DMS153 treated with DMSO at 0.1 percent for 48 hours (cell line): ENCODE results near the gene ROPN1B.

Experiments used
- DNase-seq: peaks from one replicate; lab custom pipeline; 2025; ENCODE audit not compliant: unreplicated experiment; lab: John Stamatoyannopoulos, UW

Gene ROPN1B

DNA sequence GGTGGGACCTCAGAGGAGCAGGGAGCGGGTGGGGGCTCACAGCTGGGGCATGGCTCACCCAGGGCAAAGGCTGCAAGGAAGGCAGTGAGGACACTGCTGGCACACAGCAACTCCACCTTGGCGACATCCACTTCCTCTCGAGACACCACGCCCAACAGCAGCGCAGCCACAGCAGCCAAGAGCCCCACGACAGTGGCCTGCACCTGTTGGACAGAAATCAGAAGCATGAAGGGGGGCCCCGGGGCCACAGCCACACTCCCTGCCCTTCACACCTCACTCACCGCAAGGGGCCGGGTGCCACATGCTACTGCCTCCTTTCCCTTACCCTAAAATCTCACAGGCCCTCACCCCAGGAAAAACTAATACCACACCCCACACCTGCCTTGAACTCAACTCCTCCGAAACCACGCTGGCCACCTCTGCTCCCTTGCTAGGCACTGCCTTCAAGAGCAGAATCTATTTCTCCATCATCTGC, 57.3 kb downstream of the ROPN1B start:
- no peak for DNase-seq

DNA sequence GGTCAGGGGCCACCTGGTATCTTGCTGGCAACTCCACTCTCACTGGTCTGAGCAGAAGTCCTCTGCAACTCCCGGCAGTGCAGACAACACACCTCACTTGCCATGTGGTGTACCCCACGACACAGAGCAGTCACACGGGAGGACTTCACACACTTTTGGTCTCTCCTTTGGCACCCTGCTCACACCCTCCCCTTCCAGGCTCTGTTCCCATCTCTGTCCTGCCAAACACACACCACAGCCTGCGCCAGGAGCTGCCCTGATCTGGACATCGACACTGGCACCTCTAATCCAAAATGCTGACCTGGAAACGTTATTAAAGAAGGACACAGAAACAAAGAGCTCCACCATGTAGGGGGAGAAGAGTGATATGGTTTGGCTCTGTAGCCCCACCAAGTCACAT, 57.8 kb downstream of the ROPN1B start:
- no peak for DNase-seq

DNA sequence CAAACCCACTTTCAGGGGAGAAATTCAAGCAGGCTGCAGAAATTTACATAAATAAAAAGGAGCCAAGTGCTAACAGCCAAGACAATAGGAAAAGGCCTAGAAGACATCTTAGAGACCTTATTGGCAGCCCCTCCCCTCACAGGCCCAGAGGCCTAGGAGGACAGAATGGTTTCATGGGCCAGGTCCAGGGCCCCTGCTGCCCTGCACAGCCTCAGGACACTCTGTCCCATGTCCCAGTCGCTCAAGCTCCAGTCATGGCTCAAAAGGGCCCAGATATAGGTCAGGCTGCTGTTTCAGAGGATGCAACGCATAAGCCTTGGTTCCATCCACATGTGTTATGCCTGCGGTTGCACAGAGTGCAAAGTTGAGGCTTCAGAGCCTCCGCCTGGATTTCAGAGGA, 59.1 kb downstream of the ROPN1B start:
- no peak for DNase-seq

DNA sequence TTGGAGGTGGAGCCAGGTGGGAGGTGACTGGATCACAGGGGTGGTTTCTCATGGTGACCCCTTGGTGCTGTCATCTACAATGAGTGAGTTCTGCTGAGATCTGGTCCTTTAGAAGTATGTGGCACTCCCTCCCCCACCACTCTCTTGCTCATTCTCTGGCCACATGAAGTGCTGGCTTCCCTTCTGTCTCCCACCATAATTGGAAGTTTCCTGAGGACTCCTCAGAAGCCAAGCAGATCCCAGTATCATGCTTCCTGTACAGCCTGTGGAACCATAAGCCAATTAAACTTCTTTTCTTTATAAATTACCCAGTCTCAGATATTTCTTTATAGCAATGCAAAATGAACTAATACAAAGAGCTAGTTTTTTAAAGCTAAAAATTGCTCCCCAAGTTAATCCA, 60.3 kb downstream of the ROPN1B start:
- DNase-seq = no peak

DNA sequence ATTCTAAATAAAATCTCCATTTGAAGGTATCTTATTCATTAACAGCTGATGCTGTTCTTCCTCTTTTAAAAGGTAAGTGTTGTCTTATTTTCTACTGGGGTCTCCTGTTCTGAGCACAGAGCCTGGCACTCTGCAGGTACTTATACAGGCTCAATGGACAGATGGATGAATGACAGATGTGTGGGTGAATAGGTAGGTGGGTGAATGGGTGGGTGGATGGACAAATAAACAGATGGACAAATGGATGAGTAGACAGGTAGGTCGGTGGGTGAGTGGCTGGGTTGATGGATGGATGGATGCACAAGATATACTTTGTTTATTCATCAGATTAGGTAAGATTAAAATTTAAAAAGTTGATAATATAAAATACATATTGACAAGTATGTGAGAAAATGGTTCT, 61.5 kb downstream of the ROPN1B start:
- DNase-seq = no peak

DNA sequence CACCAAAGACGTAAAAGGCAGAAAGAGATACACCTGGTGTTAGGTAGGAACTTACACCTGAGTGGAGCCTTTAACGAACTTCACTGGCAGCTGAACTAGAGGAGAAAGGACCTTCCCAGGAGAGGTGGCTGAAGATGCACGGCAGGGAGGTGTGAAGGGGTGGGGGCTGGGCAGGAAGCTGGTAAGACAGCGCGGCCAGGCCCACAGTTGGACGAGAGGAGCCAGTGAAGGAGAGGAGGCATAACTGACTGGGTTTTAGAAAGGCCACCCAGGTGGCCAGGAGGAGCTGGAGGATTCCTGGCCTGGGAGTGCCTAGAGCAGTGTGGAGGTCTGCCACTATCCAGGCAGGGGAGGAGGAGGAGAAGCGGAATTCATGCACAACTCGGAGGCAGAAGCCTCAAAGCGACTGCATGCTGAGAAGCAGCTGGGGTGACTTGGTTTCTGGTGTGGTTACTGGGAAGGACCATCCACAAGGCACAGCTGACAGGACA, 63.0 kb downstream of the ROPN1B start:
- no peak for DNase-seq
